K562 (cell line): Measurements from ENCODE around the gene CLIC3. TPM values are rescaled to one million over a fixed set of nuclear protein-coding genes. Genes with fewer than 3 reads are reported as not detected.

Experiments used
- AFF1 ChIP-seq, 2 experiments: fragments of 450-650 bp; IDR thresholded peaks; 2 replicates each; pipeline ENCODE4 v1.6.1; 2018; ENCODE audit warnings: mild to moderate bottlenecking in 2 of 2, low read depth in 1 of 2; ENCODE audit not compliant: partially characterized antibody in 2 of 2
- HMGXB4 ChIP-seq: sonication (generic); formaldehyde crosslinking; IDR thresholded peaks from 2 replicates; pipeline ENCODE4 v1.8.1; 2023; ENCODE audit warnings: mild to moderate bottlenecking, missing genetic modification reagents
- PCBP2 ChIP-seq: fragments of 200-400 bp; formaldehyde crosslinking; IDR thresholded peaks from 2 replicates; pipeline ENCODE4 v1.6.1; 2018; ENCODE audit warnings: low read length, low read depth, mild to moderate bottlenecking, moderate library complexity; ENCODE audit not compliant: poor library complexity, severe bottlenecking
- RBM14 ChIP-seq: fragments of 200-400 bp; formaldehyde crosslinking; IDR thresholded peaks from 2 replicates; pipeline ENCODE4 v1.6.1; 2018; ENCODE audit warnings: low read depth, mild to moderate bottlenecking, low read length, moderate library complexity, borderline replicate concordance; ENCODE audit not compliant: insufficient read depth
- TEAD4 ChIP-seq, 2 experiments: sonication (generic) in 1 of 2; formaldehyde crosslinking in 1 of 2; IDR thresholded peaks; 2 replicates each; pipeline versions ENCODE4 v1.6.1 to v1.8.0; 2012 to 2022; ENCODE audit warnings: borderline replicate concordance in 1 of 2, inconsistent platforms in 1 of 2, low read length in 1 of 2, mild to moderate bottlenecking in 1 of 2, missing genetic modification reagents in 1 of 2
- USF1 ChIP-seq: sonication (generic); formaldehyde crosslinking; IDR thresholded peaks from 2 replicates; pipeline ENCODE4 v1.9.0; 2022; ENCODE audit warnings: mild to moderate bottlenecking, missing genetic modification reagents
- ZFPM2 ChIP-seq: fragments of 250-450 bp; sonication (Bioruptor Pico); IDR thresholded peaks from 2 replicates; pipeline ENCODE4 v1.5.1; 2022; ENCODE audit warnings: mild to moderate bottlenecking
- ZNF398 ChIP-seq: fragments of 250-450 bp; sonication (Bioruptor Pico); IDR thresholded peaks from 2 replicates; pipeline ENCODE4 v1.8.0; 2021; ENCODE audit warnings: moderate library complexity, mild to moderate bottlenecking, inconsistent platforms
- ZNF589 ChIP-seq: fragments of 200-800 bp; sonication (Bioruptor generic); IDR thresholded peaks from 2 replicates; pipeline ENCODE4 v1.6.1; 2016; ENCODE audit warnings: low read depth, missing genetic modification characterization, missing compliant biosample characterization
- ZNF79 ChIP-seq: fragments of 250-450 bp; sonication (Bioruptor Pico); IDR thresholded peaks from 2 replicates; pipeline ENCODE4 v1.4.0; 2020; ENCODE audit warnings: low read depth, mild to moderate bottlenecking, moderate library complexity
- polyA plus RNA-seq, 8 experiments: library from polyadenylated mRNA; depleted of rRNA in 4 of 8; stranded (reverse) in 5 of 8; unstranded in 3 of 8; fragments of >200 nt; fragmentation: Nextera tagmentation in 2 of 8; fragmentation: Illumina TruSeq in 1 of 8; extraction: Ambion mirVana in 2 of 8; extraction: Trizol in 1 of 8; gene quantifications; 2 replicates each; pipeline versions ENCODE4 v1.2.1 to v1.2.3, GENCODE V29; 2011 to 2014; ENCODE audit warnings: inconsistent platforms in 1 of 8, missing spikeins in 1 of 8
- total RNA-seq, 7 experiments: library from RNA; depleted of rRNA in 6 of 7; stranded (reverse); fragments of >200 nt in 6 of 7; fragmentation: Illumina TruSeq in 2 of 7; extraction: Trizol in 2 of 7; gene quantifications; 2 replicates each; pipeline versions ENCODE4 v1.2.1 to v1.2.3, GENCODE V29; 2011 to 2021; ENCODE audit warnings: low replicate concordance in 1 of 7

The CLIC3 gene
- total and polyA plus RNA-seq, 9 of the 15 experiments (the other 6 are each of a cell fraction or from before 2014, with no cell fraction given): 0.27 to 0.29 TPM; not detected in 7

GRCh38 chr9:136991993-136992818 is 4.2 kb downstream of the CLIC3 start, which contains the start of gene PAXX (continued):
- TF ChIP-seq HMGXB4 (0 out of 2 replicates have a peak, but pooled peaks have one; percentile 40), ZNF589 (CRISPR knock-in tag) (no peak), ZNF79 (CRISPR knock-in tag) (no peak), USF1 (CRISPR knock-in tag) (peak; percentile 62), ZNF398 (CRISPR knock-in tag) (no peak), AFF1 (IDR thresholded peaks at IDR 0.05; ENCODE audit: low read depth in 1 of 2, partially characterized antibody in 2 of 2) (no peak), RBM14 (no peak), TEAD4 (IDR thresholded peaks at IDR 0.05; ENCODE audit: low read length) (no peak), TEAD4 (CRISPR knock-in tag; IDR thresholded peaks at IDR 0.05; ENCODE audit: borderline replicate concordance) (0 out of 2 replicates have a peak, but pooled peaks have one; percentile 61), ZFPM2 (CRISPR knock-in tag) (no peak), PCBP2 (no peak)
